RWPE1 (cell line): Measurements from ENCODE around the gene SATB1.
"Not testable (repeated sequence)": the region's sequence is repeated elsewhere in the genome, so short reads cannot be mapped to it uniquely, and the experiment has no call there.

ENCODE experiments used
- CTCF ChIA-PET: fragments of 350-600 bp; sonication (Branson Sonifier 250); formaldehyde crosslinking; extraction: SDS; loops from one replicate; lab custom pipeline; 2021; lab: Yijun Ruan, JAX
- POLR2A ChIA-PET: fragments of 400-600 bp; formaldehyde crosslinking; extraction: SDS; loops from one replicate; lab custom pipeline; 2020; ENCODE audit warnings: antibody characterized with exemption; ENCODE audit not compliant: low non-redundant PET; lab: Yijun Ruan, JAX
- DNase-seq: peaks from one replicate; pipeline ENCODE4 v3.0.0; 2012; ENCODE audit warnings: low spot score
- H3K27ac ChIP-seq: fragments of 450-650 bp; 2 replicates; pipeline ENCODE4 v1.5.1; 2017
- TF ChIP-seq, protein P1 (sequence below): fragments of 450-650 bp; conservative IDR thresholded peaks from 2 replicates; pipeline ENCODE4 v1.5.1; 2017; ENCODE audit warnings: low read depth, mild to moderate bottlenecking

Gene SATB1

DNA sequence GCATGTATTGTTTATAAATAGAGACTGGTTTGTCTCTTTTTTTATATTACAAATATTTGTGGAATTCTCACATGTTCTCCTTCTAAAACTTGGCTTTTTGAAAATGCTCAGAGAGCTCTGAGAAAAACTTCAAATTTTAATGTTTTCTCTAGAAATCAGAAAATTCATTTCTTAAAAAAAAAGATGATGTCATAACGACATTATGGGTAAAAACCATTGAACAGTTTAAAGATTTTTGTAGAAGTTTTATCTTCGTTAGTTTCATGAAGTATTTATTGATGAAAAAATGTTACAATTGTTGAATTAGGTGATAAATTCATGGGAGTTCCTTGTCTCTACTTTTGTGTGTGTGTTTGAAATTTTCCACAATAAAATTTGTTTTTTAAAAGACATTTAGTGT lies 81.3 kb downstream of the SATB1 start:
- H3K27ac ChIP-seq = no peak overlapping the region
- no peak for DNase-seq
- TF ChIP-seq, protein P1, sequence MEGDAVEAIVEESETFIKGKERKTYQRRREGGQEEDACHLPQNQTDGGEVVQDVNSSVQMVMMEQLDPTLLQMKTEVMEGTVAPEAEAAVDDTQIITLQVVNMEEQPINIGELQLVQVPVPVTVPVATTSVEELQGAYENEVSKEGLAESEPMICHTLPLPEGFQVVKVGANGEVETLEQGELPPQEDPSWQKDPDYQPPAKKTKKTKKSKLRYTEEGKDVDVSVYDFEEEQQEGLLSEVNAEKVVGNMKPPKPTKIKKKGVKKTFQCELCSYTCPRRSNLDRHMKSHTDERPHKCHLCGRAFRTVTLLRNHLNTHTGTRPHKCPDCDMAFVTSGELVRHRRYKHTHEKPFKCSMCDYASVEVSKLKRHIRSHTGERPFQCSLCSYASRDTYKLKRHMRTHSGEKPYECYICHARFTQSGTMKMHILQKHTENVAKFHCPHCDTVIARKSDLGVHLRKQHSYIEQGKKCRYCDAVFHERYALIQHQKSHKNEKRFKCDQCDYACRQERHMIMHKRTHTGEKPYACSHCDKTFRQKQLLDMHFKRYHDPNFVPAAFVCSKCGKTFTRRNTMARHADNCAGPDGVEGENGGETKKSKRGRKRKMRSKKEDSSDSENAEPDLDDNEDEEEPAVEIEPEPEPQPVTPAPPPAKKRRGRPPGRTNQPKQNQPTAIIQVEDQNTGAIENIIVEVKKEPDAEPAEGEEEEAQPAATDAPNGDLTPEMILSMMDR = no peak
- CTCF ChIA-PET = no interaction called here
- POLR2A ChIA-PET = no interaction called here

DNA sequence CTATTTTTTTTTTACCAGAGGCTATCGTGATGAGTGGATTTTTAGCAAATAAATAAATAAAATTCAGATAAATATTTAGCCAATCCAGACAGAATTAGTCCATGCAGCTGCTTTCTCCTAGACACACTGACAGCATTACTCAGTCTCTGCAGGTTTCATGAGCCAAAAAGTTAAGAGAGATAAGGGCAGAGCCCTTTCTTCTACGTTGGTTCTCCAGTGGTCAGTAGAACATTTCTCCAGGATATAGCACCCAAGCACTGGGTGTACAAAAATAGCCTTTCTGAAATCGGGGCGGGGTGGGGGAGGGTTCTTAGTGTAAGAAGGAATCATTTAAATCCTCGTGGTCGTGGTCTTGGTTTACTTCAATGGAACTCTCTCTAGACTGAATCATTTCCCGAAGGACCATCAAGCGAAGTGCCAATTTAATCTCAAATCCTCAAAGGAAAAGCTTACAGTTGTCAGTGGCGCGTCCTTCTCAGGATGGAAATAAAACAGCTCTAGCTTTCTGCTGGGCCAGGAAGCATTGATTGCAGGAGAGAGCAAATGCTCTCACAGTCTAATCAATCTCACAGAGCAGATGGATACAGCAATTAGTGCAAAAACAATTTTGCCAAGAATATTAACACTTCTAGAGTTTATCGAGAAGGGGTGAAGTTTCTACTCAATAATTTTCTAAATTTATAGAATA lies 86.2 kb downstream of the SATB1 start:
- ChIA-PET POLR2A (no interaction called here), CTCF (no interaction called here)
- H3K27ac ChIP-seq = no peak overlapping the region
- TF ChIP-seq, protein P1 = no peak
- DNase-seq = no peak

DNA sequence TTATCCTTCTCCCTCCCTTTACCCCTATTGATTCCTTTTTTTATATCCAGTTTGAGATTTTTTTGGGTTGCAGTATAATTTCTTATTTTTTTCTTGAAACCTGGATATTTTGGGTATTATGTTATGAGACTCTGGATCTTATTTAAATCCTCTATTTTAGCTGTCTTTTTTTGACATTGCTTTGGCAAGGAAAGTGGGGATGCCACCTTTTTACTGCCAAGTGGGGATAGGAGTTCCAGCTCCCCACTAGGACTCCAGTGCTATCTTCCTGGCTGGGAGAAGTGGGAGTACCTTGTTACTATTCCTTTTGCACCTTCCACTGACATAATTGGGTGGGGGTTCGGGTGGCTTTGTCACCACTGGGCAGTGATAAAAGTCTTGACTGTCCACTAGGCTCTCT lies 87.9 kb downstream of the SATB1 start:
- ChIA-PET POLR2A (no interaction called here), CTCF (no interaction called here)
- DNase-seq = no peak
- H3K27ac ChIP-seq = no peak overlapping the region
- TF ChIP-seq, protein P1 = no peak

DNA sequence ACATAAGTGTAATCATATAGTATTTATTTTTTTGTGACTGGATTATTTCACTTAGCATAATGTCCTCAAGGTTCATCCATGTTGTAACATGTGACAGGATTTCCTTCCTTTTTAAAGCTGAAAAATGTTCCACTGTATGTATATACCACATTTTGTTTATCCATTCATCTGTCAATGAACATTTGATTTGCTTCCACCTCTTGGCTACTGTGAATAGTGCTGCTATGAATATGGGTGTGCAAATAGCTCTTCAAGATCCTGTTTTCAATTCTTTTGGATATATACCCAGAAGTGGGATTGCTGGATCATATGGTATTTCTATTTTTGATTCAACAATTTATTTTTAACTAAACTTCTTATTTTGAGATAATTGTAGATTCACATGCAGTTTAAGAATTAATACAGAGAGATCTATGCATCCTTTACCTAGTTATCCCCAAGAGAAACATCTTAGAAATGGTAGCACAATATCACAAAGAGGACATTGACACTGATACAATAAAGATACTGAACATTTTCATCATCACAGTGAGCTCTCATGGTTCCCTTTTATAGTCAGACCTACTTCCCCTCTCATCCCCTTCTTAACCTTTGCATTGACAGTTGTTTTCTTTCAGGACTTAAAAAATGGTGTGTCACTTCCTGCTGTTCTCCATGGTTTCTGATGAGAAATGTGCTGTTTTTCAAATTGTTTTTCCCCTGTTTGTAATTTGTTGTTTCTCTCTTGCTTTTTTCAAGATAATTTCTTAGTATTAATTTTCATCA lies 90.1 kb downstream of the SATB1 start:
- TF ChIP-seq, protein P1 = no peak
- ChIA-PET POLR2A (no interaction called here), CTCF (no interaction called here)
- no peak overlapping the region for H3K27ac ChIP-seq
- DNase-seq = no peak

DNA sequence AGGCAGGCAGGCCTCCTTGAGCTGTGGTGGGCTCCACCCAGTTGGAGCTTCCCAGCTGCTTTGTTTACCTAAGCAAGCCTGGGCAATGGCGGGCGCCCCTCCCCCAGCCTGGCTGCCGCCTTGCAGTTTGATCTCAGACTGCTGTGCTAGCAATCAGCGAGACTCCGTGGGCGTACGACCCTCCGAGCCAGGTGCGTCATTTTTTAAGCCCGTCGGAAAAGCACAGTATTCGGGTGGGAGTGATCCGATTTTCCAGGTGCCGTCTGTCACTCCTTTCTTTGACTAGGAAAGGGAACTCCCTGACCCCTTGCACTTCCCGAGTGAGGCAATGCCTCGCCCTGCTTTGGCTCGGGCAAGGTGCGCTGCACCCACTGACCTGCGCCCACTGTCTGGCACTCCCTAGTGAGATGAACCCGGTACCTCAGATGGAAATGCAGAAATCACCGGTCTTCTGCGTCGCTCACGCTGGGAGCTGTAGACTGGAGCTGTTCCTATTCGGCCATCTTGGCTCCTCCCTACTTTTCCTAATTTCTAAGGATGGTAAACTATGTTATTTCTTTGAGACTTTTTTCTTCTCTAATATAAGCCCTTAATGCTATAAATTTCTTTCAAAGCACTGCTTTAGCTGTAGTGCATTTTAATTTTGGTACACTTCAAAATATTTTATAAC lies 94.2 kb downstream of the SATB1 start:
- CTCF ChIA-PET, POLR2A ChIA-PET, DNase-seq: not testable (repeated sequence)
- H3K27ac ChIP-seq = peak overlapping the region; percentile 91

DNA sequence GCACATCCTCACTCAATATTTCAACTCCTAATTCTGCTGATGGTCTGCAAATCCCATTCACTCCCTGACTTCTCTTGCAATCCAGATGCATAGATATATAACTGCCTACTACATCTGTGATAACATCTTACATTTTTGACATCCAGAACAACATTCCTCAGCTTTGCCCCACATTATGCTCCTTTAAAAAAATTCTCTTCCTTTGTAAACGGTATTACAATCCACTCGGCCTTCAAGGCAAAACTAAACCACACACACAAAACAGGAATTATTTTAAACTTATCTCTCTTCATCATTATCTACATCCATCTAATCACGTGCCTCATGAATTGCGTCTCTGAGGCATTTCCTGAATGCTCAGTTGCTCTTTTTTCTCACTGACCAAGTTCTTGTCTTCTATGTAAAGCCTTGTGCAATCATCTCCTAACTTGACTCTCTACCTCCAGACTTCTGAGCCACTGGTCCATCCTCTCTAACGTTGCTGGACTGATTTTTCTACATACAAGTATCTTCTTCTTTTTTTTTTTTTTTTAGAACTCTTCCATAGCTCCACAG lies 117.0 kb downstream of the SATB1 start:
- ChIA-PET POLR2A (interaction anchor here (0.6 kb wide), 1 partner anchor 14 kb away, joined by 5 read pairs; no protein-coding TSS in a partner anchor), CTCF (interaction anchor here (0.7 kb wide), 1 partner anchor 470 kb away, joined by 3 read pairs; no protein-coding TSS in a partner anchor)
- DNase-seq = no peak
- TF ChIP-seq, protein P1 = no peak
- no peak overlapping the region for H3K27ac ChIP-seq
